Measurements from ENCODE around the gene LRR1.

DNA sequence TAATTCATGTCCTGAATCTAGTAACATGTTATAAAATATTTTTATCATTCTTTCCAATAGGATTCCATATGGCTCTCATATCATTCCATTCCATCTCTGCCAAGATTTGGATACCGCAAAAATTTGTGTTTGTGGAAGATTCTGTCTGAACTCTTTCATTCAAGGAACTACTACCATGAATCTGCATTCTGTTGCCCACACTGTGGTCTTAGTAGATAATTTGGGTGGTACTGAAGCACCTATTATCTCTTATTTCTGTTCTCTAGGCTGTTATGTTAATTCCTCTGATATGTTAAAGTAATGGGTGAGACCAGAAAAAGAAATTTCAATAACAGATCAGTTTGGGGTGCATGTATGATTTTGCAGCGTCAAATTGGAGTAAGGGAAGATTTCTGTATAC, 15.5 kb downstream of the LRR1 start:
- TF ChIP-seq POLR2AphosphoS5 (IDR thresholded peaks at IDR 0.05; ENCODE audit: low read depth, low read length) (no peak), POLR2A (IDR thresholded peaks at IDR 0.05; ENCODE audit: low read depth, low read length) (no peak), TAF1 (IDR thresholded peaks at IDR 0.05; ENCODE audit: borderline replicate concordance, low read depth, low read length) (no peak)
